GM12878 (cell line): ENCODE data around the gene ATRNL1. TPM values are rescaled to one million over a fixed set of nuclear protein-coding genes. Genes with fewer than 3 reads are reported as not detected.

Experiments used
- ATAC-seq: fragments of 200-7000 bp; cut with Tn5 transposase; 3 replicates; pipeline ENCODE4 v1.9.1; 2020; ENCODE audit warnings: mild to moderate bottlenecking, moderate library complexity
- BruUV-seq: library from RNA; stranded (reverse); fragments of 400-500 nt; replicated peaks from 2 replicates; lab custom pipeline; 2021; lab: Mats Ljungman, UMichigan
- CTCF ChIA-PET: fragments of 300-600 bp; sonication (Branson Sonifier 250); formaldehyde crosslinking; extraction: SDS; loops from one replicate; lab custom pipeline; 2021; ENCODE audit warnings: inconsistent platforms; lab: Yijun Ruan, JAX
- POLR2A ChIA-PET: fragments of 350-600 bp; formaldehyde crosslinking; extraction: SDS; loops from one replicate; lab custom pipeline; 2021; ENCODE audit warnings: inconsistent platforms; lab: Charles Lee
- RAD21 ChIA-PET: fragments of 300-600 bp; sonication (Branson Sonifier 250); formaldehyde crosslinking; loops from one replicate; lab custom pipeline; 2023; ENCODE audit warnings: antibody characterized with exemption; ENCODE audit not compliant: unreplicated experiment; lab: Charles Lee
- SMC1A ChIA-PET: fragments of 300-600 bp; sonication (Branson Sonifier 250); formaldehyde crosslinking; loops from one replicate; lab custom pipeline; 2023; ENCODE audit not compliant: unreplicated experiment, uncharacterized antibody; lab: Charles Lee
- DNase-seq: peaks from one replicate; pipeline ENCODE4 v3.0.0-alpha.2; 2011; ENCODE audit warnings: low read depth, low spot score
- FAIRE-seq: peaks from 3 replicates; lab custom pipeline; 2011; peaks lifted over from hg19 to GRCh38; lab: Jason Lieb, UNC
- H2AFZ ChIP-seq: 2 replicates; pipeline ENCODE4 v1.6.0; 2011; ENCODE audit warnings: low read depth, low read length, control low read depth; ENCODE audit not compliant: control insufficient read depth
- H3K27ac ChIP-seq: 2 replicates; pipeline ENCODE4 v1.5.1; 2011; ENCODE audit warnings: control low read depth; ENCODE audit not compliant: control insufficient read depth, insufficient read depth
- H3K27me3 ChIP-seq, 2 experiments: replicated peaks in 1 of 2; 2 replicates each; pipeline versions ENCODE4 v1.6.0 to v1.6.1; 2011; ENCODE audit warnings: low read length in 1 of 2; ENCODE audit not compliant: control insufficient read depth in 2 of 2, insufficient read depth in 2 of 2
- H3K36me3 ChIP-seq, 2 experiments: 2 replicates each; pipeline ENCODE4 v1.5.1; 2011; ENCODE audit warnings: low read length in 1 of 2; ENCODE audit not compliant: control insufficient read depth in 2 of 2, insufficient read depth in 2 of 2
- H3K4me1 ChIP-seq: 2 replicates; pipeline ENCODE4 v1.6.1; 2011; ENCODE audit warnings: mild to moderate bottlenecking, low read length, moderate library complexity, mixed read lengths; ENCODE audit not compliant: control insufficient read depth, insufficient read depth
- H3K4me2 ChIP-seq: 2 replicates; pipeline ENCODE4 v1.6.0; 2011; ENCODE audit warnings: control low read depth; ENCODE audit not compliant: control insufficient read depth, insufficient read depth
- H3K4me3 ChIP-seq: fragments of 200-600 bp; sonication (generic); 2 replicates; pipeline ENCODE4 v1.5.1; 2016
- H3K79me2 ChIP-seq: 2 replicates; pipeline ENCODE4 v1.6.0; 2011; ENCODE audit warnings: low read length; ENCODE audit not compliant: control insufficient read depth, insufficient read depth
- H3K9ac ChIP-seq: 2 replicates; pipeline ENCODE4 v1.8.0; 2011; ENCODE audit warnings: low read length, control low read depth, mixed read lengths; ENCODE audit not compliant: control insufficient read depth, insufficient read depth
- H3K9me3 ChIP-seq: replicated peaks from 3 replicates; pipeline ENCODE4 v1.5.1; 2011; ENCODE audit warnings: mild to moderate bottlenecking, low read length; ENCODE audit not compliant: control insufficient read depth, insufficient read depth
- H4K20me1 ChIP-seq: 2 replicates; pipeline ENCODE4 v1.6.0; 2011; ENCODE audit not compliant: control insufficient read depth, insufficient read depth
- ASH2L ChIP-seq: fragments of 300-600, 200-600 bp; sonication (generic); IDR thresholded peaks from 2 replicates; pipeline ENCODE4 v1.6.1; 2017; ENCODE audit warnings: low read depth, mild to moderate bottlenecking, borderline replicate concordance
- BCL11A ChIP-seq: IDR thresholded peaks from 2 replicates; pipeline ENCODE4 v1.6.1; 2011; ENCODE audit warnings: low read depth, low read length
- CHD1 ChIP-seq: IDR thresholded peaks from 2 replicates; pipeline ENCODE4 v1.6.1; 2012; ENCODE audit warnings: low read depth, low read length, improper control_type of control experiment
- ESRRA ChIP-seq: IDR thresholded peaks from 2 replicates; pipeline ENCODE4 v1.6.1; 2012; ENCODE audit warnings: mild to moderate bottlenecking, low read length, improper control_type of control experiment
- GABPA ChIP-seq: IDR thresholded peaks from 2 replicates; pipeline ENCODE4 v1.6.1; 2014; ENCODE audit warnings: antibody characterized with exemption, low read depth, mild to moderate bottlenecking, inconsistent platforms
- LARP7 ChIP-seq: fragments of 450-650 bp; IDR thresholded peaks from 2 replicates; pipeline ENCODE4 v1.6.1; 2017; ENCODE audit warnings: mild to moderate bottlenecking
- WGBS: methylation state at CpG from one replicate; pipeline ENCODE4 v1.1.6; 2016; ENCODE audit warnings: low lambda C conversion rate; ENCODE audit not compliant: insufficient replicate concordance, insufficient coverage; ENCODE audit errors: missing lambda C conversion rate; 5-methylcytosine and 5-hydroxymethylcytosine counted together
- in situ Hi-C: fragments of 300-500 bp; cut with MboI; formaldehyde crosslinking; loops from 9 replicates; pipeline ENCODE4 v1.14.3; 2018; ENCODE audit warnings: mixed read lengths
- intact Hi-C: fragments of 100-400 bp; cut with micrococcal nuclease; formaldehyde crosslinking; loops from one replicate; pipeline ENCODE4 v1.14.2; 2022; ENCODE audit not compliant: unreplicated experiment
- polyA plus RNA-seq, 11 experiments: library from polyadenylated mRNA; depleted of rRNA in 4 of 11; unstranded in 6 of 11; stranded (reverse) in 5 of 11; fragments of >200 nt; fragmentation: Nextera tagmentation in 4 of 11; fragmentation: Illumina TruSeq in 1 of 11; extraction: Ambion mirVana in 4 of 11; extraction: Trizol in 1 of 11; gene quantifications; 1 replicate in 1 of 11; 2 replicates in 10 of 11; pipeline versions ENCODE4 v1.2.1 to v1.2.3, GENCODE V29; 2011 to 2016; ENCODE audit warnings: inconsistent platforms in 2 of 11, missing spikeins in 2 of 11, low read depth in 1 of 11
- total RNA-seq, 4 experiments: library from RNA; depleted of rRNA in 3 of 4; stranded (reverse); fragments of >200 nt in 3 of 4; fragmentation: Illumina TruSeq in 1 of 4; extraction: Trizol in 1 of 4; gene quantifications; 2 replicates each; pipeline versions ENCODE4 v1.2.1 to v1.2.3, GENCODE V29; 2013 to 2021
- TF ChIP-seq, protein P1 (sequence below): IDR thresholded peaks from 2 replicates; pipeline ENCODE4 v1.6.1; 2012; ENCODE audit warnings: mild to moderate bottlenecking, low read depth, low read length
- TF ChIP-seq, protein P2 (sequence below): fragments of 150-350 bp; IDR thresholded peaks from 2 replicates; pipeline ENCODE4 v1.6.1; 2016; ENCODE audit warnings: low read depth, low read length

ATRNL1 gene
- total and polyA plus RNA-seq, 10 of the 15 experiments (the other 5 are each of a cell fraction or from before 2014, with no cell fraction given), result 0.03 to 1.4 (median 0.34) TPM

DNA sequence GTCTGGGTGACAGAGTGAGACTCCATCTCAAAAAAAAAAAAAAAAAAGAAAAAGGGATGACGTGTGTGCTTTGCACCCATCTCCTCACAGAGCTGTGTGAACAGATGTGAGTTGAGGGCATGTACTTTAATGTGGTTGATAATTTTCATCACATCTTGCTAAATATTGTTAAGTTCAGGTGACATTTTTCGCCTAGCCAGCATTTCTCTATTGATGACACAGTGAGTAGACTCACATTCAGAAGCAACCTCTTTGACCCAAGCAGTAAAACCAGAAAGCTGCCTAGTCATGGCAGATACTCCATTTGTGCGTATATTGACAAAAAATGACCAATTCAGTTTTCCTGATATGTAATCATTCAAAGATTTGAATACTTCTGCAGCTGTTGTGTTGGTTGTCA is 126.0 kb downstream of the ATRNL1 start:
- POLR2A ChIA-PET, result no interaction called here
- RAD21 ChIA-PET, result no interaction called here
- Histone ChIP-seq H3K4me3 (no peak overlapping the region), H3K9ac (no peak overlapping the region), H4K20me1 (no peaks in the 10 kb centered on the region), H3K4me2 (no peak overlapping the region), H3K27me3 (no peaks in the 10 kb centered on the region), H3K79me2 (no peaks in the 10 kb centered on the region), H2AFZ (no peak overlapping the region), H3K9me3 (no peaks in the 10 kb centered on the region), H3K27ac (no peak overlapping the region), H3K36me3 (no peaks in the 10 kb centered on the region), H3K4me1 (no peaks in the 10 kb centered on the region)
- in situ Hi-C loops (no loop called here), intact Hi-C loops (no loop called here)
- SMC1A ChIA-PET, result no interaction called here
- TF ChIP-seq BCL11A, result no peak
- TF ChIP-seq LARP7, result no peak
- BruUV-seq, result no TSS peak
- FAIRE-seq (no peak), DNase-seq (no peak), ATAC-seq (no peak)
- CTCF ChIA-PET, result no interaction called here
- 65% methylated on average over 3 of the region's 3 CpGs for WGBS

DNA sequence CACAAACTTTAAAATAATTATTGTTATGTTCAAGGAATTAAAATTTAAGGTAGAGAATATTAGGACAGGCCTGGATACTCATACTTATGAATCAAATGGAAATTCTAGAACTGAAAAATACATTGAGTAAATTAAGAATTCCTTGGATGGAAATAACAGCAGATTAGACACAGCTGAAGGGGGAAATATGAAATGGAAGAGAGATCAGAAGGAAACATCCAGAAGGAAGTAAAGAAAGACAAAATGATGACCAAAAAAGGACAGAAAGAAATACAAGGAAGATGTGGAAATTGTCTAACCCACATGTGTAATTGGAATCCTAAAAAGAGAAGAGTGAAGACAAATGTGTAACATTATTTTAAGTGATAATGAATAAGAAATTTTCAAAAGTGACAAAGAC is 128.9 kb downstream of the ATRNL1 start:
- no peak for DNase-seq
- Histone ChIP-seq H3K4me2 (no peak overlapping the region), H3K36me3 (no peaks in the 10 kb centered on the region), H3K79me2 (no peaks in the 10 kb centered on the region), H4K20me1 (no peaks in the 10 kb centered on the region), H2AFZ (no peak overlapping the region), H3K9ac (no peak overlapping the region), H3K4me1 (no peaks in the 10 kb centered on the region), H3K9me3 (no peaks in the 10 kb centered on the region), H3K27me3 (no peaks in the 10 kb centered on the region), H3K4me3 (no peak overlapping the region), H3K27ac (no peak overlapping the region)
- in situ Hi-C loops (no loop called here), intact Hi-C loops (no loop called here)
- ChIA-PET POLR2A (no interaction called here), CTCF (interaction anchor here (1.5 kb wide), 1 partner anchor 50 kb away, joined by 4 read pairs; no protein-coding TSS in a partner anchor), RAD21 (no interaction called here), SMC1A (no interaction called here)
- FAIRE-seq, result no peak
- no TSS peak for BruUV-seq
- TF ChIP-seq GABPA, result no peak
- no peak for TF ChIP-seq CHD1
- no peak for TF ChIP-seq LARP7
- TF ChIP-seq, protein P1, sequence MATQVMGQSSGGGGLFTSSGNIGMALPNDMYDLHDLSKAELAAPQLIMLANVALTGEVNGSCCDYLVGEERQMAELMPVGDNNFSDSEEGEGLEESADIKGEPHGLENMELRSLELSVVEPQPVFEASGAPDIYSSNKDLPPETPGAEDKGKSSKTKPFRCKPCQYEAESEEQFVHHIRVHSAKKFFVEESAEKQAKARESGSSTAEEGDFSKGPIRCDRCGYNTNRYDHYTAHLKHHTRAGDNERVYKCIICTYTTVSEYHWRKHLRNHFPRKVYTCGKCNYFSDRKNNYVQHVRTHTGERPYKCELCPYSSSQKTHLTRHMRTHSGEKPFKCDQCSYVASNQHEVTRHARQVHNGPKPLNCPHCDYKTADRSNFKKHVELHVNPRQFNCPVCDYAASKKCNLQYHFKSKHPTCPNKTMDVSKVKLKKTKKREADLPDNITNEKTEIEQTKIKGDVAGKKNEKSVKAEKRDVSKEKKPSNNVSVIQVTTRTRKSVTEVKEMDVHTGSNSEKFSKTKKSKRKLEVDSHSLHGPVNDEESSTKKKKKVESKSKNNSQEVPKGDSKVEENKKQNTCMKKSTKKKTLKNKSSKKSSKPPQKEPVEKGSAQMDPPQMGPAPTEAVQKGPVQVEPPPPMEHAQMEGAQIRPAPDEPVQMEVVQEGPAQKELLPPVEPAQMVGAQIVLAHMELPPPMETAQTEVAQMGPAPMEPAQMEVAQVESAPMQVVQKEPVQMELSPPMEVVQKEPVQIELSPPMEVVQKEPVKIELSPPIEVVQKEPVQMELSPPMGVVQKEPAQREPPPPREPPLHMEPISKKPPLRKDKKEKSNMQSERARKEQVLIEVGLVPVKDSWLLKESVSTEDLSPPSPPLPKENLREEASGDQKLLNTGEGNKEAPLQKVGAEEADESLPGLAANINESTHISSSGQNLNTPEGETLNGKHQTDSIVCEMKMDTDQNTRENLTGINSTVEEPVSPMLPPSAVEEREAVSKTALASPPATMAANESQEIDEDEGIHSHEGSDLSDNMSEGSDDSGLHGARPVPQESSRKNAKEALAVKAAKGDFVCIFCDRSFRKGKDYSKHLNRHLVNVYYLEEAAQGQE, result no peak
- no peak for TF ChIP-seq ASH2L
- TF ChIP-seq, protein P2, sequence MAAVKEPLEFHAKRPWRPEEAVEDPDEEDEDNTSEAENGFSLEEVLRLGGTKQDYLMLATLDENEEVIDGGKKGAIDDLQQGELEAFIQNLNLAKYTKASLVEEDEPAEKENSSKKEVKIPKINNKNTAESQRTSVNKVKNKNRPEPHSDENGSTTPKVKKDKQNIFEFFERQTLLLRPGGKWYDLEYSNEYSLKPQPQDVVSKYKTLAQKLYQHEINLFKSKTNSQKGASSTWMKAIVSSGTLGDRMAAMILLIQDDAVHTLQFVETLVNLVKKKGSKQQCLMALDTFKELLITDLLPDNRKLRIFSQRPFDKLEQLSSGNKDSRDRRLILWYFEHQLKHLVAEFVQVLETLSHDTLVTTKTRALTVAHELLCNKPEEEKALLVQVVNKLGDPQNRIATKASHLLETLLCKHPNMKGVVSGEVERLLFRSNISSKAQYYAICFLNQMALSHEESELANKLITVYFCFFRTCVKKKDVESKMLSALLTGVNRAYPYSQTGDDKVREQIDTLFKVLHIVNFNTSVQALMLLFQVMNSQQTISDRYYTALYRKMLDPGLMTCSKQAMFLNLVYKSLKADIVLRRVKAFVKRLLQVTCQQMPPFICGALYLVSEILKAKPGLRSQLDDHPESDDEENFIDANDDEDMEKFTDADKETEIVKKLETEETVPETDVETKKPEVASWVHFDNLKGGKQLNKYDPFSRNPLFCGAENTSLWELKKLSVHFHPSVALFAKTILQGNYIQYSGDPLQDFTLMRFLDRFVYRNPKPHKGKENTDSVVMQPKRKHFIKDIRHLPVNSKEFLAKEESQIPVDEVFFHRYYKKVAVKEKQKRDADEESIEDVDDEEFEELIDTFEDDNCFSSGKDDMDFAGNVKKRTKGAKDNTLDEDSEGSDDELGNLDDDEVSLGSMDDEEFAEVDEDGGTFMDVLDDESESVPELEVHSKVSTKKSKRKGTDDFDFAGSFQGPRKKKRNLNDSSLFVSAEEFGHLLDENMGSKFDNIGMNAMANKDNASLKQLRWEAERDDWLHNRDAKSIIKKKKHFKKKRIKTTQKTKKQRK, result no peak
- TF ChIP-seq ESRRA, result no peak
- no peak for ATAC-seq
